HEK293 (cell line): ENCODE data around the gene NOL4L.

Experiments used
- CTCF ChIA-PET: fragments of 350-600 bp; formaldehyde crosslinking; extraction: SDS; loops from one replicate; lab custom pipeline; 2021; ENCODE audit warnings: antibody characterized with exemption; lab: Yijun Ruan, JAX
- POLR2A ChIA-PET: fragments of 300-600 bp; formaldehyde crosslinking; extraction: SDS; loops from one replicate; lab custom pipeline; 2020; ENCODE audit warnings: antibody characterized with exemption, inconsistent platforms; lab: Yijun Ruan, JAX
- H3K27ac ChIP-seq: fragments of 200-500 bp; sonication (Bioruptor generic); 2 replicates; pipeline ENCODE4 v1.5.1; 2014; ENCODE audit warnings: low read depth, low read length, control low read depth, inconsistent platforms; ENCODE audit errors: extremely low read depth
- H3K36me3 ChIP-seq, 2 experiments: fragments of 200-500 bp in 1 of 2; sonication (Bioruptor generic) in 1 of 2; 1 replicate in 1 of 2; 2 replicates in 1 of 2; pipeline ENCODE4 v1.5.1; 2014 to 2017; ENCODE audit warnings: inconsistent platforms in 2 of 2, low read length in 2 of 2; ENCODE audit not compliant: control insufficient read depth in 2 of 2, insufficient read depth in 1 of 2
- H3K4me1 ChIP-seq: fragments of 200-500 bp; sonication (Bioruptor generic); 2 replicates; pipeline ENCODE4 v1.5.1; 2014; ENCODE audit warnings: mild to moderate bottlenecking, low read length, inconsistent platforms; ENCODE audit not compliant: control insufficient read depth, insufficient read depth
- H3K4me3 ChIP-seq: 2 replicates; pipeline ENCODE4 v1.5.1; 2011; ENCODE audit warnings: low read depth, mild to moderate bottlenecking, control low read depth, low read length, moderate library complexity
- H3K9me3 ChIP-seq: fragments of 200-500 bp; sonication (Bioruptor generic); 2 replicates; pipeline ENCODE4 v1.5.1; 2014; ENCODE audit warnings: low read depth, low read length, inconsistent platforms; ENCODE audit not compliant: control insufficient read depth, insufficient read depth
- CTCF ChIP-seq: fragments of 450-650 bp; formaldehyde crosslinking; IDR thresholded peaks from 2 replicates; pipeline ENCODE4 v1.5.1; 2016; ENCODE audit warnings: missing biosample characterization, missing genetic modification characterization
- EGR2 ChIP-seq: fragments of 450-650 bp; formaldehyde crosslinking; IDR thresholded peaks from 2 replicates; pipeline ENCODE4 v1.5.1; 2016; ENCODE audit warnings: low read depth, missing biosample characterization, missing genetic modification characterization
- GLIS1 ChIP-seq: fragments of 450-650 bp; formaldehyde crosslinking; IDR thresholded peaks from 2 replicates; pipeline ENCODE4 v1.5.1; 2016; ENCODE audit warnings: missing biosample characterization, missing genetic modification characterization
- GLIS2 ChIP-seq: fragments of 450-650 bp; formaldehyde crosslinking; IDR thresholded peaks from 2 replicates; pipeline ENCODE4 v1.5.1; 2016; ENCODE audit warnings: missing biosample characterization, missing genetic modification characterization
- IKZF3 ChIP-seq: fragments of 450-650 bp; IDR thresholded peaks from 2 replicates; pipeline ENCODE4 v1.5.0; 2018; ENCODE audit warnings: missing biosample characterization, mild to moderate bottlenecking, missing genetic modification characterization, moderate library complexity
- INSM2 ChIP-seq: fragments of 450-650 bp; formaldehyde crosslinking; IDR thresholded peaks from 2 replicates; pipeline ENCODE4 v1.5.1; 2016; ENCODE audit warnings: missing biosample characterization, missing genetic modification characterization
- KLF8 ChIP-seq: fragments of 450-650 bp; formaldehyde crosslinking; IDR thresholded peaks from 2 replicates; pipeline ENCODE4 v1.5.1; 2016; ENCODE audit warnings: missing biosample characterization, missing genetic modification characterization
- PATZ1 ChIP-seq: fragments of 450-650 bp; formaldehyde crosslinking; IDR thresholded peaks from 2 replicates; pipeline ENCODE4 v1.5.1; 2016; ENCODE audit warnings: missing biosample characterization, missing genetic modification characterization
- PRDM1 ChIP-seq: fragments of 450-650 bp; formaldehyde crosslinking; IDR thresholded peaks from 2 replicates; pipeline ENCODE4; 2016; ENCODE audit warnings: missing biosample characterization, missing genetic modification characterization
- SETDB1 ChIP-seq: IDR thresholded peaks from one replicate; pipeline ENCODE4 v1.6.1; 2017; ENCODE audit warnings: mild to moderate bottlenecking, low read length, moderate library complexity, mixed read lengths; ENCODE audit not compliant: insufficient read length
- SP7 ChIP-seq: fragments of 450-650 bp; formaldehyde crosslinking; IDR thresholded peaks from 2 replicates; pipeline ENCODE4 v1.5.1; 2016; ENCODE audit warnings: missing biosample characterization, missing genetic modification characterization
- ZBTB11 ChIP-seq: fragments of 450-650 bp; formaldehyde crosslinking; conservative IDR thresholded peaks from 2 replicates; pipeline ENCODE4 v1.5.1; 2016; ENCODE audit warnings: low read depth, missing biosample characterization, missing genetic modification characterization
- ZBTB17 ChIP-seq: fragments of 450-650 bp; formaldehyde crosslinking; IDR thresholded peaks from 2 replicates; pipeline ENCODE4 v1.5.1; 2016; ENCODE audit warnings: missing biosample characterization, missing genetic modification characterization
- ZBTB26 ChIP-seq: fragments of 450-650 bp; formaldehyde crosslinking; optimal IDR thresholded peaks from 2 replicates; pipeline ENCODE3; 2016; ENCODE audit warnings: missing biosample characterization, mild to moderate bottlenecking, missing genetic modification characterization
- ZEB2 ChIP-seq: fragments of 450-650 bp; formaldehyde crosslinking; IDR thresholded peaks from 2 replicates; pipeline ENCODE4 v1.5.1; 2016; ENCODE audit warnings: missing biosample characterization, missing genetic modification characterization
- ZFHX2 ChIP-seq: fragments of 450-650 bp; formaldehyde crosslinking; conservative IDR thresholded peaks from 2 replicates; pipeline ENCODE4 v1.5.1; 2016; ENCODE audit warnings: missing biosample characterization, missing genetic modification characterization
- ZFP69B ChIP-seq: fragments of 450-650 bp; formaldehyde crosslinking; IDR thresholded peaks from 2 replicates; pipeline ENCODE4 v1.5.1; 2016; ENCODE audit warnings: missing biosample characterization, missing genetic modification characterization
- ZNF2 ChIP-seq: fragments of 450-650 bp; formaldehyde crosslinking; IDR thresholded peaks from 2 replicates; pipeline ENCODE4 v1.5.1; 2016; ENCODE audit warnings: missing biosample characterization, missing genetic modification characterization
- ZNF280C ChIP-seq: fragments of 450-650 bp; formaldehyde crosslinking; IDR thresholded peaks from 2 replicates; pipeline ENCODE4 v1.5.1; 2016; ENCODE audit warnings: missing biosample characterization, missing genetic modification characterization
- ZNF600 ChIP-seq: fragments of 450-650 bp; formaldehyde crosslinking; IDR thresholded peaks from 2 replicates; pipeline ENCODE4 v1.5.1; 2016; ENCODE audit warnings: missing biosample characterization, missing genetic modification characterization
- ZNF610 ChIP-seq: fragments of 450-650 bp; formaldehyde crosslinking; IDR thresholded peaks from 2 replicates; pipeline ENCODE4 v1.5.1; 2016; ENCODE audit warnings: missing biosample characterization, missing genetic modification characterization, borderline replicate concordance
- ZNF654 ChIP-seq: fragments of 450-650 bp; formaldehyde crosslinking; IDR thresholded peaks from 2 replicates; pipeline ENCODE4 v1.5.1; 2016; ENCODE audit warnings: low read depth, missing biosample characterization, missing genetic modification characterization
- ZNF658 ChIP-seq: fragments of 450-650 bp; formaldehyde crosslinking; IDR thresholded peaks from 2 replicates; pipeline ENCODE4; 2016; ENCODE audit warnings: missing biosample characterization, missing genetic modification characterization
- ZSCAN23 ChIP-seq: fragments of 450-650 bp; formaldehyde crosslinking; IDR thresholded peaks from 2 replicates; pipeline ENCODE4 v1.5.1; 2016; ENCODE audit warnings: missing biosample characterization, missing genetic modification characterization
- ZSCAN30 ChIP-seq: fragments of 450-650 bp; IDR thresholded peaks from 2 replicates; pipeline ENCODE4 v1.5.1; 2018; ENCODE audit warnings: missing biosample characterization, mild to moderate bottlenecking, missing genetic modification characterization, moderate library complexity

NOL4L gene

GRCh38 chr20:32456869-32457478 lies 128.2 kb downstream of the NOL4L start:
- Histone ChIP-seq H3K4me3 (peak overlapping the region; percentile 62), H3K27ac (peak overlapping the region; percentile 12; the same call in 1 of the 2 replicates), H3K9me3 (no peaks in the 10 kb centered on the region), H3K36me3 (peaks cover 0 to 24% of the 10 kb centered on the region in 2 experiments; a peak in 1 of 3 replicates), H3K4me1 (no peaks in the 10 kb centered on the region; the same call in 1 of the 2 replicates)
- TF ChIP-seq SP7: peak; percentile 39
- no peak for TF ChIP-seq ZNF658 (tag by site-specific recombination)
- peak; percentile 83 for TF ChIP-seq CTCF (tag by site-specific recombination)
- 0 out of 2 replicates have a peak, but pooled peaks have one; percentile 54 for TF ChIP-seq ZSCAN30 (tag by site-specific recombination)
- TF ChIP-seq ZBTB11 (tag by site-specific recombination): peak; percentile 84
- TF ChIP-seq KLF8 (tag by site-specific recombination): peak; percentile 23; the same call in 1 of the 2 replicates
- peak; percentile 75 for TF ChIP-seq ZFHX2 (tag by site-specific recombination)
- TF ChIP-seq PATZ1: peak; percentile 27
- peak; percentile 24; the same call in 1 of the 2 replicates for TF ChIP-seq ZNF2 (tag by site-specific recombination)
- TF ChIP-seq PRDM1 (tag by site-specific recombination): no peak
- TF ChIP-seq SETDB1: no peak
- peak; percentile 72 for TF ChIP-seq EGR2 (tag by site-specific recombination)
- TF ChIP-seq ZSCAN23 (tag by site-specific recombination): no peak
- TF ChIP-seq ZBTB26: peak; percentile 56
- peak; percentile 27; the same call in 1 of the 2 replicates for TF ChIP-seq INSM2 (tag by site-specific recombination)
- TF ChIP-seq ZNF600 (tag by site-specific recombination): 0 out of 2 replicates have a peak, but pooled peaks have one; percentile 11
- peak; percentile 48 for TF ChIP-seq ZNF654 (tag by site-specific recombination)
- peak; percentile 12 for TF ChIP-seq GLIS2
- TF ChIP-seq ZEB2 (tag by site-specific recombination): peak; percentile 49; the same call in 1 of the 2 replicates
- TF ChIP-seq ZFP69B (tag by site-specific recombination): peak; percentile 57; the same call in 1 of the 2 replicates
- peak; percentile 52 for TF ChIP-seq GLIS1
- TF ChIP-seq IKZF3 (tag by site-specific recombination): 0 out of 2 replicates have a peak, but pooled peaks have one; percentile 8
- TF ChIP-seq ZNF280C (tag by site-specific recombination): no peak
- no peak for TF ChIP-seq ZNF610 (tag by site-specific recombination)
- 0 out of 2 replicates have a peak, but pooled peaks have one; percentile 10 for TF ChIP-seq ZBTB17 (tag by site-specific recombination)
- ChIA-PET POLR2A (interaction anchor here (0.6 kb wide), 2 partner anchors 18 to 1257 kb away, joined by 3 to 6 read pairs; no protein-coding TSS in a partner anchor), CTCF (interaction anchor here (0.5 to 1.2 kb wide), 14 partner anchors 10 to 370 kb away, joined by 3 to 7 read pairs (median 3); partner anchors contain the start of gene ASXL1)
